ENCODE results near the gene APLP2. TPM values are rescaled to one million over a fixed set of nuclear protein-coding genes. Genes with fewer than 3 reads are reported as not detected.

APLP2 gene
- total and polyA plus RNA-seq, 4 experiments from 2014 or later, result 33.0 to 65.3 (median 50.3) TPM

DNA sequence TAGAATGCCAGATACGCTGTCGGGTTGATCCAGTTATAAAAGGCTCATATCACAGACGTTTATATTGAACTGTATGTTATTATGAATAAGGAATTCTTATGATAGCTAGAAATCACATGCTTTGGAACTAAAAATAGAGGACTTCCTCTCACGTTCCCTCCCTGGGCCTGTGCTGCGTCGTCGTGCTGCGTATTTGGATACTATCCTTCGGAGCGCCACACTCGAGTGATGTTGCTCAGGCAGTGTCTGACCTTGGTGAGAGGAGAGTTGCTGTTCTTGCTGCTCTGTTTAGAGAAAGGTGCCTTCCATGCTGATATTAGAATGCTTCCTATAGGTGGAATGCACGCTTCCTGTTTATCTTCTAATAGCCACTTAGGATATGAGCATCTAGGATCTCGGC is 69.7 kb downstream of the APLP2 start:
- H3K36me3 ChIP-seq (ENCODE audit: insufficient read depth, low read length), result peaks cover 15% of the 10 kb centered on the region

DNA sequence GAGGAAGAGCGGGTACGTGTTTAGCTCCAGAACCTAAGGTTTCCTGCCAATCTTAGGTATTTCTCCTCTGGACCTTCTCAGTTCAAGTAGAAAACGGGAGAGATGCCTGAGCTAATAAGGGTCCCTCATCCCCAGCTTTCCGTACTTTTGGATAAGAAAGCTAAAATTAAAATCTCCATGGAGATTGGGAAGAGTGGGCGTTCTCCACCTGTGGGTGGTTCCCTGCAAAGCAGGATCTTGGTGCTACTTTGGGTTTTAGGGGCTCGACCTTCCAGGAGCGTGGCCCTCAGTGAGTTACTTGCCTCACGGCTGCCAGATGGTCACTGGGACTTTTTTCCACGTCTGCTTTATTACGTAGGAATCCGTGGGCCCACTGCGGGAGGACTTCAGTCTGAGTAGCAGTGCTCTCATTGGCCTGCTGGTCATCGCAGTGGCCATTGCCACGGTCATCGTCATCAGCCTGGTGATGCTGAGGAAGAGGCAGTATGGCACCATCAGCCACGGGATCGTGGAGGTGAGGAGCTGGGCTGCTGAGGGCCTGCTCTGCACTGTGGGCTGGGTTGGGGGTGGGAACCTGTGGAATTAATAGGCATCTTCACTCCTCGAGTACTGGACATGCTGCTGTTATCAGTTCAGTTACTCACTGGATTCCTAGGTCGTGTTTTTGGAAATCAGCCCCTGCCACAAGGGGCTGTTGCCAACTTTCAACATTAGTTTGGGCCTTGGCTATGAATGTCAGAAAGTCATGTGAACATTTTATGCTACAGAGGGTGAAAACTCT is 72.1 kb downstream of the APLP2 start:
- CTCF ChIA-PET (ENCODE audit: partially characterized antibody), result interaction anchor here (1.0 kb wide), 1 partner anchor 9 kb away, joined by 6 read pairs; no protein-coding TSS in a partner anchor
- peaks cover 9% of the 10 kb centered on the region for H3K36me3 ChIP-seq (ENCODE audit: insufficient read depth, low read length)
- POLR2A ChIA-PET (ENCODE audit: partially characterized antibody), result no interaction called here

More for the DNA sequence above, 69.7 kb downstream of the APLP2 start:
- Mint-ChIP-seq H3K4me1 (peaks cover 0 to 1% (median 0%) of the 10 kb centered on the region in 4 donors), H3K27me3 (no peaks in the 10 kb centered on the region), H3K27ac (no peak overlapping the region), H3K9me3 (no peaks in the 10 kb centered on the region), H3K4me3 (no peak overlapping the region), H3K36me3 (peaks cover 44 to 60% of the 10 kb centered on the region in 2 donors)
- no peaks in the 10 kb centered on the region for H3K27me3 ChIP-seq (ENCODE audit: insufficient read depth, low read length)
- no peaks in the 10 kb centered on the region for H3K4me1 ChIP-seq (ENCODE audit: insufficient read depth, low read length)
- intact Hi-C loops (cut with micrococcal nuclease), result no loop called here
- POLR2A ChIA-PET (ENCODE audit: partially characterized antibody), result no interaction called here
- H3K27ac ChIP-seq (ENCODE audit: low read depth, low read length), result no peak overlapping the region
- H3K4me3 ChIP-seq (ENCODE audit: low read length in 2 of 2), result no peak overlapping the region
- no peaks in the 10 kb centered on the region for H3K9me3 ChIP-seq (ENCODE audit: control insufficient read depth in 1 of 2, low read length in 2 of 2)
- no peak for DNase-seq
- CTCF ChIA-PET (ENCODE audit: partially characterized antibody), result interaction anchor here (0.9 to 1.0 kb wide), 2 partner anchors 11 to 199 kb away, joined by 3 read pairs; no protein-coding TSS in a partner anchor

DNA sequence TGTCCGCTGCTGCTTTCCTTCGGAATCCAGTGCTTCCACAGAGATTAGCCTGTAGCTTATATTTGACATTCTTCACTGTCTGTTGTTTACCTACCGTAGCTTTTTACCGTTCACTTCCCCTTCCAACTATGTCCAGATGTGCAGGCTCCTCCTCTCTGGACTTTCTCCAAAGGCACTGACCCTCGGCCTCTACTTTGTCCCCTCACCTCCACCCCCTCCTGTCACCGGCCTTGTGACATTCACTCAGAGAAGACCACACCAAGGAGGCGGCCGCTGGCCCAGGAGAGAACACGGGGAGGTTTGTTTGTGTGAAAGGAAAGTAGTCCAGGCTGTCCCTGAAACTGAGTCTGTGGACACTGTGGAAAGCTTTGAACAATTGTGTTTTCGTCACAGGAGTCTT is 74.4 kb downstream of the APLP2 start:
- Histone ChIP-seq H3K36me3 (ENCODE audit: insufficient read depth, low read length) (peaks cover 9% of the 10 kb centered on the region), H3K27me3 (ENCODE audit: insufficient read depth, low read length) (no peaks in the 10 kb centered on the region), H3K9me3 (ENCODE audit: control insufficient read depth in 1 of 2, low read length in 2 of 2) (no peaks in the 10 kb centered on the region), H3K4me3 (ENCODE audit: low read length in 2 of 2) (no peak overlapping the region), H3K4me1 (ENCODE audit: insufficient read depth, low read length) (peaks cover 16% of the 10 kb centered on the region), H3K27ac (ENCODE audit: low read depth, low read length) (no peak overlapping the region)
- H3K27me3 Mint-ChIP-seq, result no peaks in the 10 kb centered on the region
- H3K36me3 Mint-ChIP-seq, result peaks cover 21 to 31% of the 10 kb centered on the region in 2 donors
- POLR2A ChIA-PET (ENCODE audit: partially characterized antibody), result no interaction called here
- no peak overlapping the region for H3K4me3 Mint-ChIP-seq
- H3K9me3 Mint-ChIP-seq, result no peaks in the 10 kb centered on the region
- no peak for DNase-seq
- peaks cover 8 to 29% (median 14%) of the 10 kb centered on the region in 4 donors for H3K4me1 Mint-ChIP-seq
- CTCF ChIA-PET (ENCODE audit: partially characterized antibody), result interaction anchor here (1.2 to 4.7 kb wide), 2 partner anchors 12 to 189 kb away, joined by 4 to 33 read pairs; no protein-coding TSS in a partner anchor
- intact Hi-C loops (cut with micrococcal nuclease), result no loop called here
- H3K27ac Mint-ChIP-seq, result no peak overlapping the region

More for the DNA sequence above, 72.1 kb downstream of the APLP2 start:
- peaks cover 7% of the 10 kb centered on the region for H3K4me1 ChIP-seq (ENCODE audit: insufficient read depth, low read length)
- no peak overlapping the region for H3K27ac Mint-ChIP-seq
- DNase-seq, result no peak
- peaks cover 36 to 44% of the 10 kb centered on the region in 2 donors for H3K36me3 Mint-ChIP-seq
- no peaks in the 10 kb centered on the region for H3K27me3 ChIP-seq (ENCODE audit: insufficient read depth, low read length)
- no peaks in the 10 kb centered on the region for H3K9me3 ChIP-seq (ENCODE audit: control insufficient read depth in 1 of 2, low read length in 2 of 2)
- H3K4me3 ChIP-seq (ENCODE audit: low read length in 2 of 2), result no peak overlapping the region
- no peak overlapping the region for H3K27ac ChIP-seq (ENCODE audit: low read depth, low read length)
- no peaks in the 10 kb centered on the region for H3K9me3 Mint-ChIP-seq
- intact Hi-C loops (cut with micrococcal nuclease), result no loop called here
- no peak overlapping the region for H3K4me3 Mint-ChIP-seq
- no peaks in the 10 kb centered on the region for H3K27me3 Mint-ChIP-seq
- peaks cover 6 to 14% (median 7%) of the 10 kb centered on the region in 4 donors for H3K4me1 Mint-ChIP-seq

DNA sequence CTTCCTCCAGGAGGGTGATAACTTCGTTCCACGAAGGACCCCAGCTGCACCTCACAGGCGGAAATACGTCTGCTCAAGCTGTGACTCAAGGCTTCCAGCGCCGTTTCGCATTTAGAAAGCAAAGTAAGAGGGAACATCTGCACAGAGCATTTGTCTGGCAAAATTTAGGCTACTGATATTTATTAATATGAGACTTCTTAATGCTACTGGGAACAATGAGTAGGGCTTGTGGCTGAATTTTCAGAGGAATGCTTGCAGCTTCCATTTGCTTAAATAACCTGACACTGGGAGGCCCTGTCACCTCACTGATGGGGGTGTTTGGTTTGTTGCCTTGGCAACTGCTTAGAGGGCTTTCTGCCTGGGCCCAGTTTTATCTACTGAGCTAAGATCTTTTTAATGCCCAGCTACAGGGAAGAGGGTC is 75.2 kb downstream of the APLP2 start:
- Mint-ChIP-seq H3K36me3 (peaks cover 20 to 27% of the 10 kb centered on the region in 2 donors), H3K27me3 (no peaks in the 10 kb centered on the region), H3K4me3 (no peak overlapping the region), H3K9me3 (no peaks in the 10 kb centered on the region), H3K4me1 (peaks cover 8 to 29% (median 14%) of the 10 kb centered on the region in 4 donors), H3K27ac (peak overlapping the region in 5 of 7 donors; percentile 25 to 75 (median 66))
- H3K27ac ChIP-seq (ENCODE audit: low read depth, low read length), result no peak overlapping the region
- H3K9me3 ChIP-seq (ENCODE audit: control insufficient read depth in 1 of 2, low read length in 2 of 2), result no peaks in the 10 kb centered on the region
- ChIA-PET CTCF (ENCODE audit: partially characterized antibody) (interaction anchor here (1.2 to 4.7 kb wide), 3 partner anchors 9 to 190 kb away, joined by 3 to 33 read pairs (median 4); no protein-coding TSS in a partner anchor), POLR2A (ENCODE audit: partially characterized antibody) (no interaction called here)
- no peak overlapping the region for H3K4me3 ChIP-seq (ENCODE audit: low read length in 2 of 2)
- no peak for DNase-seq
- peaks cover 9% of the 10 kb centered on the region for H3K36me3 ChIP-seq (ENCODE audit: insufficient read depth, low read length)
- no peaks in the 10 kb centered on the region for H3K27me3 ChIP-seq (ENCODE audit: insufficient read depth, low read length)
- peaks cover 16% of the 10 kb centered on the region for H3K4me1 ChIP-seq (ENCODE audit: insufficient read depth, low read length)
- intact Hi-C loops (cut with micrococcal nuclease), result no loop called here

DNA sequence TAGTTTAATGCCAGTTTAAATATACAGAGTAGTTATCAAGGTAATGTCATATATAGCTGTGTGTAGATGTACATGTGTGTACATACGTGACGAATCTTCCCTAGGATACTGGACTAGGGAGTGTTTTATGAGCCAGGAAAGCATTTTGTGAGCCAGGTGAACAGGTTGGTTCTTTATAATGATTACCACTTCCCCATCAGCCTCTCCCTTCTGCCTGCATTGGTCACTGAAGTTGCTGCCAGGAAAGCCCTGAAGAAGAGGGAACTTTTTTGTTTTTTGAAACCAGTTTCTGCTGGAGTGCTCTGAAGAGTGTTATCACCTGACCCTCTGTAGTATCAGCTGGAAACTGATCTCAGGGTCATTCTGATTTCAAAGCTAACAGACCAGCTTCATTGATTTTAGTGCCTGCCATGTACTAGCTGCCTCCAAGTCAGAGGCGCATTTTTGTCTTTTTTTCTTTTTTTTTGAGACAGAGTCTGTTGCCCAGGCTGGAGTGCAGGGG is 75.7 kb downstream of the APLP2 start:
- H3K36me3 Mint-ChIP-seq, result peaks cover 16 to 22% of the 10 kb centered on the region in 2 donors
- DNase-seq, result no peak
- no peaks in the 10 kb centered on the region for H3K27me3 Mint-ChIP-seq
- H3K27ac ChIP-seq (ENCODE audit: low read depth, low read length), result no peak overlapping the region
- peaks cover 16% of the 10 kb centered on the region for H3K4me1 ChIP-seq (ENCODE audit: insufficient read depth, low read length)
- peak overlapping the region in 6 of 7 donors; percentile 25 to 73 (median 52) for H3K27ac Mint-ChIP-seq
- ChIA-PET POLR2A (ENCODE audit: partially characterized antibody) (interaction anchor here (0.8 kb wide), 1 partner anchor 247 kb away, joined by 4 read pairs; no protein-coding TSS in a partner anchor), CTCF (ENCODE audit: partially characterized antibody) (interaction anchor here (0.9 to 4.7 kb wide), 5 partner anchors 9 to 360 kb away, joined by 3 to 33 read pairs (median 4); no protein-coding TSS in a partner anchor)
- peaks cover 9% of the 10 kb centered on the region for H3K36me3 ChIP-seq (ENCODE audit: insufficient read depth, low read length)
- no peaks in the 10 kb centered on the region for H3K27me3 ChIP-seq (ENCODE audit: insufficient read depth, low read length)
- H3K4me1 Mint-ChIP-seq, result peaks cover 8 to 29% (median 14%) of the 10 kb centered on the region in 4 donors
- H3K9me3 ChIP-seq (ENCODE audit: control insufficient read depth in 1 of 2, low read length in 2 of 2), result no peaks in the 10 kb centered on the region
- H3K9me3 Mint-ChIP-seq, result no peaks in the 10 kb centered on the region
- intact Hi-C loops (cut with micrococcal nuclease), result no loop called here
- no peak overlapping the region for H3K4me3 Mint-ChIP-seq
- no peak overlapping the region for H3K4me3 ChIP-seq (ENCODE audit: low read length in 2 of 2)

DNA sequence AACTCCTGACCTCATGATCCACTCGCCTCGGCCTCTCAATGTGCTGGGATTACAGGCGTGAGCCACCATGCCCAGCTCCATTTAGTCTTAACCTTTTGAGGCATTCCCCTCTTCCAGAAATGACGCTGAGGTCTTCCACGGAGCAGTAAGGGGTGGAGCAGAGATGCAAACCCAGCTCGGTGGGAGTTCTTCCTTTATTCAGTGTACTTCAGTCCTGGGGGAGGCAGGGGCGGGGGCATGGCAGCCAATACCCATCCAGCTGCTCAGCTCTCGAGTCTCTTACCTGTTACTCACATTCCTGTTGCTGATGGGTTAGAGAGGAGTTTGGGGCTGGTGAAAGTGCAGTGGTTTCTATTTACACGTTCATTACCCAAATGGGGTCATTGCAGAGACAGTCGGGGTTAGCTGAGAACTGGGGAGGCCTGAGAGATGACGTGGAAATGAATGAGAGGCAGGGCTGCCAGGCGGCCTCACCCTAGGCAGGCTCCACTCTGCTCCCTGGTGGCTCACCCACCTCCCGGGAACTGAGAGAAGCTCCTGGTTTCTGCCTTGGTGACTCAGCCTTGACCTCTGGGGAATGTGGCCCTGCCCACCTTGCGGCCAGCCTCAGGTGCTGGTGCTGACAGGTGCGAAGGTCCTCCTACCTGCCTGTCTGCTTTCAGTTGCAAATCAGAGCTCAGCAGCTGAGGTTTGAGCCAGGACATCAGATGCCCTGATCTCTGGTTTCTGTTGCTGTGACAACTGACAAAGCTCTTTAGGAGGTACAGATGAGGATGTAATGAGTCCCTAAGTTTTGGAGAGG is 76.5 kb downstream of the APLP2 start:
- H3K27me3 ChIP-seq (ENCODE audit: insufficient read depth, low read length), result no peaks in the 10 kb centered on the region
- peaks cover 16% of the 10 kb centered on the region for H3K4me1 ChIP-seq (ENCODE audit: insufficient read depth, low read length)
- DNase-seq, result no peak
- H3K4me3 ChIP-seq (ENCODE audit: low read length in 2 of 2), result no peak overlapping the region
- Mint-ChIP-seq H3K9me3 (no peaks in the 10 kb centered on the region), H3K27ac (peak overlapping the region; percentile 27 to 89 (median 78)), H3K27me3 (peaks cover 0 to under 1% of the 10 kb centered on the region in 2 donors), H3K4me3 (peak overlapping the region in 5 of 8 donors; percentile 16 to 78 (median 50)), H3K4me1 (peaks cover 8 to 29% (median 14%) of the 10 kb centered on the region in 4 donors), H3K36me3 (peaks cover 16 to 19% of the 10 kb centered on the region in 2 donors)
- H3K36me3 ChIP-seq (ENCODE audit: insufficient read depth, low read length), result peaks cover 8% of the 10 kb centered on the region
- no peaks in the 10 kb centered on the region for H3K9me3 ChIP-seq (ENCODE audit: control insufficient read depth in 1 of 2, low read length in 2 of 2)
- no peak overlapping the region for H3K27ac ChIP-seq (ENCODE audit: low read depth, low read length)
- ChIA-PET CTCF (ENCODE audit: partially characterized antibody) (interaction anchor here (0.6 to 4.7 kb wide), 7 partner anchors 8 to 361 kb away, joined by 3 to 33 read pairs (median 3); no protein-coding TSS in a partner anchor), POLR2A (ENCODE audit: partially characterized antibody) (interaction anchor here (0.8 to 1.1 kb wide), 2 partner anchors 142 to 247 kb away, joined by 4 read pairs; no protein-coding TSS in a partner anchor)
- intact Hi-C loops (cut with micrococcal nuclease), result no loop called here
